Heart left ventricle (tissue), 16 donors: ENCODE data around the gene DTNB. TPM values are rescaled to one million over a fixed set of nuclear protein-coding genes. Genes with fewer than 3 reads are reported as not detected.

ENCODE experiments used
- ATAC-seq, 4 donors: fragments of 200-7000 bp; cut with Tn5 transposase; one replicate each; pipeline ENCODE4 v1.9.1; 2020 to 2022; ENCODE audit warnings: moderate library complexity in 4 of 4, mild to moderate bottlenecking in 3 of 4, moderate number of reproducible peaks in 1 of 4
- DNase-seq, 5 donors: peaks; one replicate each; pipeline ENCODE4 v3.0.0-alpha.2; 2020
- H3K27ac ChIP-seq, 12 donors: fragments of 200-600 bp; sonication (generic) in 4 of 12; one replicate each; pipeline versions ENCODE4 v1.5.0 to v1.8.0; 2016 to 2022; ENCODE audit warnings: mild to moderate bottlenecking in 2 of 12
- H3K27me3 ChIP-seq, 9 donors: fragments of 200-600 bp; sonication (generic) in 2 of 9; one replicate each; pipeline versions ENCODE4 v1.5.1 to v1.8.0; 2016 to 2022; ENCODE audit warnings: mild to moderate bottlenecking in 3 of 9
- H3K36me3 ChIP-seq, 9 donors: fragments of 200-600 bp; sonication (generic) in 2 of 9; one replicate each; pipeline versions ENCODE4 v1.5.0 to v1.8.0; 2018 to 2022; ENCODE audit warnings: mild to moderate bottlenecking in 2 of 9
- H3K4me1 ChIP-seq, 12 donors: fragments of 200-600 bp; sonication (generic) in 4 of 12; one replicate each; pipeline versions ENCODE4 v1.5.0 to v1.8.0; 2016 to 2022; ENCODE audit warnings: mild to moderate bottlenecking in 3 of 12
- H3K4me3 ChIP-seq, 12 donors: fragments of 200-600 bp; sonication (generic) in 4 of 12; one replicate each; pipeline versions ENCODE4 v1.5.0 to v1.8.0; 2017 to 2022; ENCODE audit warnings: mild to moderate bottlenecking in 9 of 12, moderate library complexity in 4 of 12
- H3K9me3 ChIP-seq, 12 donors: fragments of 200-600 bp; sonication (generic) in 4 of 12; one replicate each; pipeline versions ENCODE4 v1.5.0 to v1.8.0; 2016 to 2022; ENCODE audit warnings: mild to moderate bottlenecking in 1 of 12
- CTCF ChIP-seq, 12 donors: fragments of 200-600 bp; sonication (generic) in 4 of 12; IDR thresholded peaks; one replicate each; pipeline versions ENCODE4 v1.5.0 to v1.8.0; 2018 to 2022; ENCODE audit warnings: antibody characterized with exemption in 12 of 12, mild to moderate bottlenecking in 5 of 12
- POLR2A ChIP-seq, 2 donors: fragments of 450-650 bp; IDR thresholded peaks; one replicate each; pipeline ENCODE4 v1.6.1; 2017; ENCODE audit warnings: antibody characterized with exemption in 2 of 2, mild to moderate bottlenecking in 2 of 2, moderate library complexity in 2 of 2
- WGBS, 4 donors: extraction: QIAGEN DNeasy Blood & Tissue Kit in 2 of 4; methylation state at CpG; one replicate each; pipeline versions ENCODE4 v1.1.5 to v1.1.7; 2013 to 2018; 5-methylcytosine and 5-hydroxymethylcytosine counted together
- intact Hi-C, 10 donors: fragments of 100-400 bp; cut with DNase I; formaldehyde crosslinking; loops; one replicate each; pipeline versions ENCODE4 v1.11.1 to v1.14.2; 2022
- polyA plus RNA-seq, 2 donors: library from polyadenylated mRNA; stranded (reverse); fragments of 200-250 nt; gene quantifications; one replicate each; pipeline ENCODE4 v1.2.3, GENCODE V29; 2013
- total RNA-seq, 9 donors: library from RNA; depleted of rRNA in 2 of 9; stranded (reverse); fragments of >200 nt in 2 of 9; fragmentation: NEBNext Ultra II Directional in 3 of 9; extraction: Animal tissue kit (Norgen Biotek cat#: 25700) in 3 of 9; gene quantifications; one replicate each; pipeline versions ENCODE4 v1.1.0 to v1.2.4, GENCODE V29; 2016 to 2023
- donor health status: ischemic (EF 13 %, LVEDD 7.1; RV severe dilation, severe dysfunction).
- donor health status: healthy with polysubstance abuse.
- donor health status: DM: no; HTN: yes; CAD: no.
- donor health status: DM: no; HTN: no; CAD: no.
- donor health status: ischemic (EF 25% LVEDD 6.9; RV normal size, moderate dysfunction).
- donor health status: ischemic (EF 25% LVEDD 5.7; RV mildly dilated, moderate dysfunction).
- donor health status: healthy.
- donor health status: DM: yes; HTN: yes; CAD: no.
- donor health status: ischemic (EF 35%, LVEDD 5.7; RV mildly dilated, moderate dysfunction).
- donor health status: nonischemic (EF 11% LVEDD 7.7; RV severe dilation, severe dysfunction).
- donor health status: DM: yes; HTN: yes; CAD: no.
- donor health status: PGD.
- donor health status: ischemic (EF 29% LVEDD 5.4; RV normal size, mild dysfunction).
- donor health status: nonischemic (EF 23%, LVEDD 6.1; RV moderate dilation, normal function).

DTNB gene
- total and polyA plus RNA-seq, 11 donors, result 2.5 to 17.3 (median 5.6) TPM

DNA sequence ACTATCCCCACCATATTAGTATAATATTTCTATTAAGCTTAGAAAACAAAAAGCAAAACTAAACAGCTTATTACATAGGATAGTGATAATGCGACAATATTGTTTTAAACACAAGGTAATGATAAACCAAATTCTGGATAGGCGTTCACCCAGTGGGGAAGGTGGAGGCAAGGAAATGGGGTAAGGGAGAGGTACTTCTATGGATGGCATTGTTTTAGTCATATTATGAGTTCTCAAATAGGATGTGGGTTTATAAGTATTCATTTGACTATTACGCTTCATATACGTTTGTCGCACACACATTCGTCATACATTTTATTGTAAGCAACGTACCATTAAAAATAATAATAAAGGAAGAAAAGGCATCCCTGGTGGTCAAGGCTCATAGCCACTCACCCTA, 242.8 kb downstream of the DTNB start:
- ATAC-seq, result no peak
- no peaks in the 10 kb centered on the region for H3K4me1 ChIP-seq
- H3K27me3 ChIP-seq, result no peaks in the 10 kb centered on the region
- WGBS, 4 donors, result 94 to 98% (median 97%) methylated on average over 7 of the region's 7 CpGs
- no peak overlapping the region for H3K4me3 ChIP-seq
- intact Hi-C loops, result no loop called here
- TF ChIP-seq POLR2A (IDR thresholded peaks at IDR 0.05), result no peak
- TF ChIP-seq CTCF (IDR thresholded peaks at IDR 0.05), result no peak
- DNase-seq, result no peak
- peaks cover 0 to 12% (median 0%) of the 10 kb centered on the region in 9 donors for H3K36me3 ChIP-seq
- H3K9me3 ChIP-seq, result peaks cover 0 to 3% (median 0%) of the 10 kb centered on the region in 12 donors
- no peak overlapping the region for H3K27ac ChIP-seq

GRCh38 chr2:25426326-25426725, 247.1 kb downstream of the DTNB start:
- TF ChIP-seq CTCF (IDR thresholded peaks at IDR 0.05) (no peak), POLR2A (IDR thresholded peaks at IDR 0.05) (no peak)
- no peaks in the 10 kb centered on the region for H3K27me3 ChIP-seq
- H3K4me1 ChIP-seq, result peaks cover 0 to 7% (median 0%) of the 10 kb centered on the region in 12 donors
- H3K9me3 ChIP-seq, result no peaks in the 10 kb centered on the region
- ATAC-seq (no peak), DNase-seq (no peak)
- no peak overlapping the region for H3K27ac ChIP-seq
- intact Hi-C loops, result no loop called here
- 95 to 99% (median 96%) methylated on average over 3 of the region's 3 CpGs for WGBS, 4 donors
- no peak overlapping the region for H3K4me3 ChIP-seq
- peaks cover 0 to 2% (median 0%) of the 10 kb centered on the region in 9 donors for H3K36me3 ChIP-seq

DNA sequence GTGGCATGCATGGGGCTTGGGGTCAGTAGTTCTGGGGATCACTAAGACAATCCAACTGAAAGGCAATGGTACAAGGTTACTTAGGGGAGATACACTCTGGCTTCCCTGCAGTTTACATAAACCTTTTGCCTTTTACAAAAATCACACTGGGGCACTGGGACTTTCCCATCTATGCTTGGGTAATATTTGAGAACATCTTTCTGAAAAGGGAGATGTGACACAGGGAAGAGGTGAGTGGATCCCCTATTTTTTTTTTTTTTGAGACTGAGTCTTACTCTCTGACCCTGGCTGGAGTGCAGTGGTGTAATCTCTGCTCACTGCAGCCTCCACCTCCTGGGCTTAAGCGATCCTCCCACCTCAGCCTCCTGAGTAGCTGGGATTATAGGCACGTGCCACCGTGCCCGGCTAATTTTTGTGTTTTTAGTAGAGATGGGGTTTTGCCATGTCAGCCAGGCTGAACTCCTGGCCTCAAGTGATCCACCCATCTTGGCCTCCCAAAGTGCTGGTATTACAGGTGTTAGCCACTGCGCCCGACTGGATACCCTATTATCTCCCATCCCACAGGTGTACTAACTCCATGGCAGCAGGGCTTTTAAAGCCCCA, 248.8 kb downstream of the DTNB start:
- TF ChIP-seq CTCF (IDR thresholded peaks at IDR 0.05) (no peak), POLR2A (IDR thresholded peaks at IDR 0.05) (no peak)
- no peak overlapping the region for H3K27ac ChIP-seq
- WGBS, 4 donors, result 95 to 98% (median 96%) methylated on average over 6 of the region's 6 CpGs
- no peak for ATAC-seq
- no peaks in the 10 kb centered on the region for H3K9me3 ChIP-seq
- peaks cover 0 to 2% (median 0%) of the 10 kb centered on the region in 9 donors for H3K36me3 ChIP-seq
- no peaks in the 10 kb centered on the region for H3K27me3 ChIP-seq
- peaks cover 0 to 22% (median 0%) of the 10 kb centered on the region in 12 donors for H3K4me1 ChIP-seq
- DNase-seq, result no peak
- intact Hi-C loops, result no loop called here
- no peak overlapping the region for H3K4me3 ChIP-seq

- intact Hi-C loops, result no loop called here
Measured at GRCh38 chr2:25421820-25422411, 251.5 kb downstream of the DTNB start.

More at GRCh38 chr2:25421820-25422411, 251.5 kb downstream of the DTNB start:
- H3K27ac ChIP-seq, result peak overlapping the region in 1 of 12 donors; percentile 52
- DNase-seq (no peak), ATAC-seq (no peak)
- WGBS, 4 donors, result 76 to 87% (median 83%) methylated on average over 3 of the region's 3 CpGs
- H3K9me3 ChIP-seq, result no peaks in the 10 kb centered on the region
- peaks cover 0 to 12% (median 0%) of the 10 kb centered on the region in 9 donors for H3K36me3 ChIP-seq
- peaks cover 0 to 23% (median 0%) of the 10 kb centered on the region in 12 donors for H3K4me1 ChIP-seq
- no peak for TF ChIP-seq POLR2A (IDR thresholded peaks at IDR 0.05)
- TF ChIP-seq CTCF (IDR thresholded peaks at IDR 0.05), result no peak
- H3K4me3 ChIP-seq, result no peak overlapping the region
- H3K27me3 ChIP-seq, result no peaks in the 10 kb centered on the region
